ENCODE data around the gene NUCB2.

Gene NUCB2

GRCh38 chr11:17280494-17281127, 4.1 kb downstream of the NUCB2 start:
- DNase-seq (ENCODE audit: low spot score): no peak
- no peak overlapping the region for H3K27ac ChIP-seq
- no peak for TF ChIP-seq CTCF (conservative IDR thresholded peaks at IDR 0.05; ENCODE audit: low read depth)
- POLR2A ChIA-PET (ENCODE audit: low non-redundant PET): no interaction called here
- CTCF ChIA-PET: interaction anchor here (0.5 to 0.7 kb wide), 2 partner anchors 12 to 70 kb away, joined by 3 read pairs; no protein-coding TSS in a partner anchor

GRCh38 chr11:17286332-17286731, 9.8 kb downstream of the NUCB2 start:
- ChIA-PET POLR2A (ENCODE audit: low non-redundant PET) (no interaction called here), CTCF (interaction anchor here (0.5 kb wide), 1 partner anchor 19 kb away, joined by 3 read pairs; no protein-coding TSS in a partner anchor)
- TF ChIP-seq CTCF (conservative IDR thresholded peaks at IDR 0.05; ENCODE audit: low read depth): no peak
- H3K27ac ChIP-seq: no peak overlapping the region
- no peak for DNase-seq (ENCODE audit: low spot score)

GRCh38 chr11:17287058-17287457, 10.5 kb downstream of the NUCB2 start:
- ChIA-PET CTCF (interaction anchor here (0.6 kb wide), 1 partner anchor 194 kb away, joined by 5 read pairs; no protein-coding TSS in a partner anchor), POLR2A (ENCODE audit: low non-redundant PET) (no interaction called here)
- TF ChIP-seq CTCF (conservative IDR thresholded peaks at IDR 0.05; ENCODE audit: low read depth): no peak

GRCh38 chr11:17291710-17292109, 15.2 kb downstream of the NUCB2 start:
- H3K27ac ChIP-seq: no peak overlapping the region
- ChIA-PET CTCF (no interaction called here), POLR2A (ENCODE audit: low non-redundant PET) (no interaction called here)
- no peak for TF ChIP-seq CTCF (conservative IDR thresholded peaks at IDR 0.05; ENCODE audit: low read depth)
- DNase-seq (ENCODE audit: low spot score): no peak

More at GRCh38 chr11:17287058-17287457, 10.5 kb downstream of the NUCB2 start:
- no peak for DNase-seq (ENCODE audit: low spot score)
- no peak overlapping the region for H3K27ac ChIP-seq

- no peak for TF ChIP-seq CTCF (conservative IDR thresholded peaks at IDR 0.05; ENCODE audit: low read depth)
- H3K27ac ChIP-seq: no peak overlapping the region
- CTCF ChIA-PET: interaction anchor here (0.6 kb wide), 1 partner anchor 55 kb away, joined by 7 read pairs; no protein-coding TSS in a partner anchor
These were observed 16.8 kb downstream of the NUCB2 start for GRCh38 chr11:17293311-17293710.

GRCh38 chr11:17294033-17294432, 17.5 kb downstream of the NUCB2 start:
- CTCF ChIA-PET: no interaction called here
- H3K27ac ChIP-seq: no peak overlapping the region
- TF ChIP-seq CTCF (conservative IDR thresholded peaks at IDR 0.05; ENCODE audit: low read depth): no peak
- DNase-seq (ENCODE audit: low spot score): no peak
- POLR2A ChIA-PET (ENCODE audit: low non-redundant PET): no interaction called here

More at GRCh38 chr11:17293311-17293710, 16.8 kb downstream of the NUCB2 start:
- POLR2A ChIA-PET (ENCODE audit: low non-redundant PET): interaction anchor here (0.7 kb wide), 2 partner anchors 20 kb away, joined by 6 to 8 read pairs; no protein-coding TSS in a partner anchor
- DNase-seq (ENCODE audit: low spot score): no peak
